ENCODE results near the gene CTSK. TPM values are rescaled to one million over a fixed set of nuclear protein-coding genes. Genes with fewer than 3 reads are reported as not detected.

The CTSK gene
- total RNA-seq, 4 donors from 2014 or later = 13.7 to 50.7 (median 22.4) TPM

DNA sequence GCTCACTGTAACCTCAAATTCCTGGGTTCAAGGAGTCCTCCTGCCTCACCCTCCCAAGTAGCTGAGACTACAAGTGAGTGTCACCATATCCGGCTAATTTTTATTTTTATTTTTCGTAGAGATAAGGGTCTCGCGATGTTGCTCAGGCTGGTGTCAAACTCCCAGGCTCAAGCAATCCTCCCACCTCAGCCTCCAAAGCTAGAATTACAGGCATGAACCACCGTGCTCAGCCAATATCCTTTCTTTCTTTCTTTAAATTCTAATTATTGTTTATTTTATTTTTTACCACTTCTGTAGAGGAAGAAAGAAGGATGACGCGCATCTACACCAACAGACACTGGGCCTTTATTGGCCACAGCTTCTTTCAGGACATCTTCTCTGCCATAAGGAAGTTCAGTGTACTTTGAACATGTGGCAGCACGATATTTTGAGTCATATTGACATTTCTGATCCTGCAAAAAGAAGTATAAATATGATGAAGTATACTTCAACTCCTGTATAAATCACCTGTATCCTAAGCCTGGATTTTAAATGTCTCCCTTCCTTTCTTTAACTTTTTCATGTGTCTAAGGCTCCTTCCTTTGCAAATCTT lies 58.2 kb downstream of the CTSK start:
- Histone ChIP-seq H3K27me3 (no peaks in the 10 kb centered on the region), H3K36me3 (peaks cover 0 to 70% (median 0%) of the 10 kb centered on the region in 3 donors), H3K9me3 (no peaks in the 10 kb centered on the region), H3K4me3 (no peak overlapping the region), H3K27ac (no peak overlapping the region), H3K4me1 (no peaks in the 10 kb centered on the region)
- TF ChIP-seq, protein P1, sequence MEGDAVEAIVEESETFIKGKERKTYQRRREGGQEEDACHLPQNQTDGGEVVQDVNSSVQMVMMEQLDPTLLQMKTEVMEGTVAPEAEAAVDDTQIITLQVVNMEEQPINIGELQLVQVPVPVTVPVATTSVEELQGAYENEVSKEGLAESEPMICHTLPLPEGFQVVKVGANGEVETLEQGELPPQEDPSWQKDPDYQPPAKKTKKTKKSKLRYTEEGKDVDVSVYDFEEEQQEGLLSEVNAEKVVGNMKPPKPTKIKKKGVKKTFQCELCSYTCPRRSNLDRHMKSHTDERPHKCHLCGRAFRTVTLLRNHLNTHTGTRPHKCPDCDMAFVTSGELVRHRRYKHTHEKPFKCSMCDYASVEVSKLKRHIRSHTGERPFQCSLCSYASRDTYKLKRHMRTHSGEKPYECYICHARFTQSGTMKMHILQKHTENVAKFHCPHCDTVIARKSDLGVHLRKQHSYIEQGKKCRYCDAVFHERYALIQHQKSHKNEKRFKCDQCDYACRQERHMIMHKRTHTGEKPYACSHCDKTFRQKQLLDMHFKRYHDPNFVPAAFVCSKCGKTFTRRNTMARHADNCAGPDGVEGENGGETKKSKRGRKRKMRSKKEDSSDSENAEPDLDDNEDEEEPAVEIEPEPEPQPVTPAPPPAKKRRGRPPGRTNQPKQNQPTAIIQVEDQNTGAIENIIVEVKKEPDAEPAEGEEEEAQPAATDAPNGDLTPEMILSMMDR (IDR thresholded peaks at IDR 0.05) = no peak
- no peak for TF ChIP-seq POLR2A (IDR thresholded peaks at IDR 0.05)
- DNase-seq = no peak

GRCh38 chr1:150748878-150749719 lies 59.0 kb downstream of the CTSK start:
- H3K36me3 ChIP-seq = peaks cover 0 to 65% (median 0%) of the 10 kb centered on the region in 3 donors
- no peak for TF ChIP-seq POLR2A (IDR thresholded peaks at IDR 0.05)
- TF ChIP-seq, protein P1 (IDR thresholded peaks at IDR 0.05) = no peak
- no peak for DNase-seq

More at GRCh38 chr1:150748878-150749719, 59.0 kb downstream of the CTSK start:
- Histone ChIP-seq H3K4me3 (no peak overlapping the region), H3K27ac (no peak overlapping the region), H3K4me1 (no peaks in the 10 kb centered on the region), H3K9me3 (no peaks in the 10 kb centered on the region), H3K27me3 (no peaks in the 10 kb centered on the region)

Small RNAs within 50 kb of the gene (small RNA-seq; reads per million reads assigned to genes)
- gene RNU6-1309P = 0 reads per million in 2 donors

Other genes with a start within 250 kb of the CTSK start
- gene MCL1, start 228.7 kb downstream of the CTSK start, total RNA-seq = 100 to 1,000 TPM; 102 to 154 (median 140) TPM
- 100 to 1,000 TPM; 173 to 231 (median 206) TPM for gene ENSA, start 178.6 kb downstream of the CTSK start, total RNA-seq
- gene GOLPH3L, start 111.1 kb downstream of the CTSK start, total RNA-seq = 10 to 100 TPM; 23.1 to 41.3 (median 35.3) TPM
- gene HORMAD1, start 87.4 kb downstream of the CTSK start, total RNA-seq = 1 to 10 TPM in 2 of 4 donors, not detected in 2; 1.6 to 4.1 TPM
- gene CTSS, start 42.5 kb downstream of the CTSK start, total RNA-seq = 100 to 1,000 TPM in 3 of 4 donors, 10 to 100 TPM in 1; 97.4 to 146 (median 133) TPM
- 10 to 100 TPM; 37.7 to 62.7 (median 48.2) TPM for gene ARNT, start 68.3 kb upstream of the CTSK start, total RNA-seq
- not detected for gene CTXND2, start 78.9 kb upstream of the CTSK start, total RNA-seq
- 100 to 1,000 TPM in 1 of 4 donors, 10 to 100 TPM in 3; 28.2 to 106 (median 61.5) TPM for gene SETDB1, start 118.1 kb upstream of the CTSK start, total RNA-seq
- 100 to 1,000 TPM in 3 of 4 donors, 10 to 100 TPM in 1; 48.7 to 212 (median 156) TPM for gene CERS2, start 166.6 kb upstream of the CTSK start, total RNA-seq
- gene ANXA9, start 174.0 kb upstream of the CTSK start, total RNA-seq = 1 to 10 TPM in 1 of 4 donors, under 1 TPM in 1, not detected in 2; 0.67 to 1.7 TPM
- gene MINDY1, start 198.6 kb upstream of the CTSK start, total RNA-seq = 10 to 100 TPM; 37.1 to 76.4 (median 57.4) TPM
- gene PRUNE1, start 200.2 kb upstream of the CTSK start, total RNA-seq = 10 to 100 TPM; 21.7 to 28.1 (median 25.1) TPM
- gene BNIPL, start 228.3 kb upstream of the CTSK start, total RNA-seq = 1 to 10 TPM in 2 of 4 donors, under 1 TPM in 1, not detected in 1; 0.70 to 8.4 (median 3.6) TPM
- gene C1orf56, start 239.5 kb upstream of the CTSK start, total RNA-seq = 1 to 10 TPM in 3 of 4 donors, not detected in 1; 1.3 to 2.5 (median 1.4) TPM